SIG-M5 treated with dmso at 0.1 percent for 504 hours (cell line): ENCODE data around the gene ZBED4.
A peak's percentile ranks its signal among the peaks of the same experiment; 100 is the strongest.

ENCODE experiments used
- DNase-seq: peaks from one replicate; lab custom pipeline; 2025; ENCODE audit not compliant: unreplicated experiment; lab: John Stamatoyannopoulos, UW

ZBED4 gene

DNA sequence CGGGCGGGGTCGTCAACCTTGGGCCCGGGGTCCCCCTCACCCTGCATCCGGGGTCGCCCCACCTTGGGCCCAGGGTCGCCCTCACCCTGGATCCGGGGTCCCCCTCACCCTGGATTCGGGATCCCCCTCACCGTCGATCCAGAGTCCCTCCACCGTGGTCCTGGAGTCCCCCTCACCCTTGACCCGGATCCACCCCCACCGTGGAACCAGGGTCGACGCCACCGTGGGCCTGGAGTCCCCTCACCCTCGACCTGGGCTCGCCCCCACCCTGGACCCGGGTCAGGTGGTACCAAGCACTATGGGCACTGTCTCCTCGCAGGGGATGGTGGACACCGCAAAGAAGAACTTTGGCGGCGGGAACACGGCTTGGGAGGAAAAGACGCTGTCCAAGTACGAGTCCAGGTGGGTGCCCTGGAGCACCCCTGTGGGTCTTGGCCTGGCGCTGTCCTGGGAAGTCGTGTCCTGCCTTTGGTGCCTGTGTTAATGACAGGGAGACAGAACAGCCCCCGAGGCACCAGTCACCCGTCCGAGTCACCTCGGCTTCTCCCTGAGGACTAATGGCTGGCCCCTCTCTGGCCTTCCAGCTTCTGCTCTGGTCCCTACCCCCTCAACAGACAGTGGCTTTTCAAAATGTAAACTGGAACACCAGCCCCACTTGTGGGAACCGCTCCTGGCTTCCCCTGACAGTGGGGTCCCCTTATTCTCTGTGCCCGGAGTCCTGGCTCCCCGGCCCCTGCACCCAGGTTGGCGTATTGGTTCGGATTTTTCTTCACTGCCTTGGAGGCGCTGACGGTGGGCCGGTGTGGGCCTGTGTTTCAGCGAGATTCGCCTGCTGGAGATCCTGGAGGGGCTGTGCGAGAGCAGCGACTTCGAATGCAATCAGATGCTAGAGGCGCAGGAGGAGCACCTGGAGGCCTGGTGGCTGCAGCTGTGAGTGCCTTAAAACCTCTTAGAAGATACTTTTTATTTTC, 65.6 kb downstream of the ZBED4 start:
- no peak for DNase-seq

DNA sequence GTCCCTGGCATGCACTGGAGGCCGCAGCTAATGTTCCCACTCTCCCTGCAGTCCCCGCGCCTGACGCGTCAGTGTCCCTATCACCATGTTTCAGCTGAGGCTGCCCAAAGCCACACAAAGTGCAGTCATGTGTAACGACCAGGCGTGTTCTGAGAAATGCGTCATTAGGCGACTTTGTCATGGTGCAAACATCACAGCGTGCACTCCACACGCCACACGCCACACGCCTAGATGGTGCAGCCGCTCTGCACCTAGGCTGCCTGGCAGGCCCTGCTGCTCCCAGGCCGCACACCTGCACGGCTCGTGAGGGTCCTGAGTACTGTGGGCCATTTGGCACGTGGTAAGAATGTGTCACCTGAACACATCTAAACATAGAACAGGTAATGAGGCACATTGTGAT, 67.2 kb downstream of the ZBED4 start:
- DNase-seq = no peak

DNA sequence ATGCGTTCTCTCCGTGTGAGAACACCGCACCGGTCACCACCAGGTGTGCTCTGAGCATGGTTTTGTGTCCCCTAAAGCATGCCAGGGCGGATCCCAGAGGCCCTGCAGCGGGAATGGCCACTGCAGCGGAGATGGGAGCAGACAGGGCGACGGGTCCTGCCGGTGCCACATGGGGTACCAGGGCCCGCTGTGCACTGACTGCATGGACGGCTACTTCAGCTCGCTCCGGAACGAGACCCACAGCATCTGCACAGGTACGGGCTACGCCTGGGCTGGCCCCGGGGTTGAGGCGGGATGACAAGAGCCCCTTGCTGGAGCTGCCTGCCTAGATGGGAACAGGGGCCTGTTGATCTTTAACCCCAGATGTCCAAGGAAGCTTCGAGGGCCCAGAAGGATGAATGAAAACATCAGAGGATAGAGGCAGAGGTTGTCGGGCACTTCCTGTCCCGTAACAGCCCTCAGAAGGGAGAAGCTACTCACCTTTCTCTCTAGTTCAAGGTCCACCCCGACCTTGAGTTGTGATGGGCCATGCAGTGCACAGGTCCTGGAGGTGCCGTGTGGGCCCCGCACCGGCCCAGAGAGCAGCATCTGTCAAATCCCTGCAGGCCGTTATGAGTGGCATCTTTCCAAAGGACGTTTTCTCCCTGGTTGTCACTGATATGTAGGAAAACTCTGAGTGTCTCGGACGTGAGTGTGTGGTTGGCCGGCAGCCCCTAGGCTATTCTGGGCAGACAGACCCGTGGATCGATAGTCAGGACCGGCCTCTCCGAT, 68.0 kb downstream of the ZBED4 start:
- no peak for DNase-seq

DNA sequence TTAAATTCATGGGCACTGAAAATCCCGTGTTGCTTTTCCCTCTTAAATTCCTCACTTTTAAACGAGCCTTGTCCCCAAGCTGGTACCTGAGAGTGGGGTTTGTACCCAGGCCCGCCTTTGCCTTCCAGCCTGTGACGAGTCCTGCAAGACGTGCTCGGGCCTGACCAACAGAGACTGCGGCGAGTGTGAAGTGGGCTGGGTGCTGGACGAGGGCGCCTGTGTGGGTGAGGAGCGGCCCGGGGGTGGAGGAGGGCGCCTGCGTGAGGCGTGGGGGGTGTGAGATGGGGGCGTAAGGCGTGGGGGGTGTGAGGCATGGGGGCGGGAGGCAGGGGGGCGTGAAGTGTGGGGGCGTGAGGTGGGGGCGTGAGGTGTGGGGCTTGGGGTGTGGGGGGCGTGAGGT, 68.8 kb downstream of the ZBED4 start:
- DNase-seq = no peak

DNA sequence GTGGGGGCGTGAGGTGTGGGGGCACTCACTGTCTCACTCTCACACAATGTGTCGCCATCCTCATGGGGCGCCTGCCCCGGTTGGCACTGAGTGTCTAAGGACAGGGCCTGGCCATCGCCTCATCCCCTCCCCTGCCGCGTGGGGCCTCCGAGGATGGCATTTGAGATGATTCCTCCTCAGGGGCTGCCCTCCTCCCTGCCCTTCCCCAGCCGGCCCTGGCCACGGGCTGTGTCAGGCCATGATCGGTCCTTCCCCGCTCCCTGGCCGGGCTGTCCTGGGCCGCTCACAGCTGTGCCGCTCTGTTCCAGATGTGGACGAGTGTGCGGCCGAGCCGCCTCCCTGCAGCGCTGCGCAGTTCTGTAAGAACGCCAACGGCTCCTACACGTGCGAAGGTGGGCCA, 69.3 kb downstream of the ZBED4 start:
- no peak for DNase-seq

DNA sequence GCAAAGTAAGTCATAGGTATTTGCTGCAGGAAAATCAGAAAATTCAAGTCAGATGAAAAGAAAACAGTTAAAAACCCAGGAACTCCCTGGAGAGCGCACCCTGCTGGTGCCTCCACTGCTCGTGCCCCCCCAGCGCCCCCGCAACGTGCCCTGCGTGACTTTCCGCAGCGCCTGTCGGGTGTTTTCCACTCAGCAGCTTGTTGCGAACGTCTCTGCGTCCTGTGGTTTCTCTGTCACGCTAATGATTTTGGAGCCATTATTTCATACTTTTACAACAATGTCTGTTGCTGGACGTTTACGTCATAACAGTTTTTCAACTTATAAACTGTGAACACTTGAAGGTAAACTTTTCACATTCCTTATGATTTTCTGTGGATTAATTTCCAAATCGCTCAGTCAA, 69.8 kb downstream of the ZBED4 start:
- no peak for DNase-seq

DNA sequence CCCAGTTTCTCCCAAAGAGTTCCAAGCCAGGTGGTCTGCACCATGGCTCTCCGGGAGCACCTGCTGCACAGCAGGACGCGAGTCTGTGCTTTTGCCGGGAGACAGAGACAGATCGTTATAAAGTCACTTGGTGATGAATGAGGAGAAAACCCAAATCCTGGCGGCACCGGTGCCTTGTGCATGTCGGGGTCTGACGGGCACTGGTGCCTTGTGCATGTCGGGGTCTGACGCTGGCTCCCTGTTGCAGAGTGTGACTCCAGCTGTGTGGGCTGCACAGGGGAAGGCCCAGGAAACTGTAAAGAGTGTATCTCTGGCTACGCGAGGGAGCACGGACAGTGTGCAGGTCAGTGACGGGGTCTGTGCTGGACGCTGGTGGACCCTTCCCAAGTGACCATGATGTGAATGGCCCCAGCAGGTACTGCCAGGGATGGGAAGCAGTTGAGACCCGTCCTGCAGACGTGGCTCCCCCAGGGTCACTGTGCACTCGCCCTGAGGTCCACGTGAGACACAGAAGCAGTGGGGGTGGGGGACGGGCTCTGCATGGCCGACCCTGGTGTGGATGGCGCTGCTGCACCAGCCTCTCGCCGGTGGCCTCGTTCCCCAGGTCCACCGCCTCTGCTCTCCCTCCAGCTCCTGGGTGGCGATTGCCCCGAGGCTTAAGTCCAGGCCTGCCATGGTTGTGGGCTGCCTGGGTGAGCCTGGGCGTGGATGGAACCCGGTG, 70.6 kb downstream of the ZBED4 start:
- no peak for DNase-seq

DNA sequence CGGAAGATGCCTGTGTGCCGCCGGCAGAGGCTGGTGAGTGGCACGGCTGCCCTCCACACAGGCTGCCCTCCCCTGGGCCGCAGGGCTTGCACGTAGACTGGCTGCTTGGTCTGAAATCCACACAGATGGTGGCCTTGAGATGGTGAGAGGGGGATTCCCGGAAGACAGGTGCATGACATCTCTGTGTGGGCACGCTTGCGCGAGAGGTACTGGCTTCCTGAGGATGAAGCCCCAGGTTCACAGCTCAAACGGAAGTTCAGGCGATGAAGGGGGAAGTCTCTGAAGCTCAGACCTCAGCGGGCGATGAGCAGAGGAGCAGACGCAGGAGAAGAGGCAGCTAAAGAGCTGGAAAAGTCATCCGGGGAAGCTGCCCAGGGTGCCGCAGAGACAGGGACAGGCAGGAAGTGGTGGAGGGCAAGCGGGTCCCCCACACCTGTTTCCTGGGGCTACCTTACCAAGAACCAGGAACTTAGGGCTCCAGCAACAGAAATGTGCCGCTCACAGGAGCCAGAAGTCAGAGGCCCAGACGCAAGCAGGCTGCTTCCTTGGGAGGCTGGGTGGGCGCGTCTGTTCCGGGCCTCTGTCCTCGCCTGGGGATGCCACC, 72.0 kb downstream of the ZBED4 start:
- DNase-seq = no peak

DNA sequence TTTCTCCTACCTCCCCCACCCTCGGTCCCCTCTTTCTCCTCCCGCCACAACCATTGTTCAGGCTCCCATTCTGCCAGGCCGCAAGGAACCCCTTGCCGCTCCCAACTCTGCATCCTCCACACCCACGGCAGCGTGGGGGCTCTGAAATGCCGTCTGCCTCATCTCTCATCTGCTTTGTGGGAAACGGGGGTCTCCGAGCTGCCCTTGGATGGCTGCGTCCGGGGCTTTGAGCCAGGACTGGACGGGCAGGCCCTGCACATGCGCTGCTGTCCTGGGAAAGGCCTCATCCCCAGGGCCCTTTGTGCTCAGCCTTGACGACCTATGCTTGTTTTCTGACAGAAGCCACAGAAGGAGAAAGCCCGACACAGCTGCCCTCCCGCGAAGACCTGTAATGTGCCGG, 73.3 kb downstream of the ZBED4 start:
- DNase-seq = no peak

DNA sequence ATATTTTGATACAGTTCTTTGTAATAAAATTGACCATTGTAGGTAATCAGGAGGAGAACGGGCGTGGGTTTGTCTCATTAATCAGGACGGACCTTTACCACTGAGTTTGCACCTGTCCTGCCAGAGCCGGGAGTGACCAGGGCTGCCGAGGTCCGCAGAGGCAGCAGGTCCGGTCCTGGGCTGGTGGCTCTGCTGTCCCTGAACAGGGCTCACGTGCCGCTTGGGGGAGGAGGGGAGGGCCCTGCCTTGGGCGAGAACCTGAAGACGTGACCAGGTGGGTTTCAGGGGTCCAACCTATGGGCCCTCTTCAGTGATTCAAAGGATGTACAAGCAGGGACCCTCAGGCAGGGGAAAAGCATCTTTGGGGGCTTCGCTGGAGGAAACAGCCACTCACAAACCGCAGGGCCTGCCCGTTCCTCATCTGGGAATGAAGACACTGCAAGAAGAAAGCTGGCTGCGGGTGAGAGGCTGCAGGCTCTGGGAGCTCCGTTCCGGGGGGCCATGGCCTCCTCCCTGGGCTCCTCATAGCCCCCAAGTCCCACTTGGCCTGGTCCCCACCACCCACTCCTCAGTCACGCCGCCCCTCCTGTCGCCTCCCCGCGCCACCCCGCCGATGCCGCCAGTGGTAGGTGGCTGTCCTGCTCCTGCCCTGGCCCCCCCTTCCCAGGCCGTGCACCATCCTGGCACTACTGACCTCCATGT, 74.0 kb downstream of the ZBED4 start:
- DNase-seq = no peak

DNA sequence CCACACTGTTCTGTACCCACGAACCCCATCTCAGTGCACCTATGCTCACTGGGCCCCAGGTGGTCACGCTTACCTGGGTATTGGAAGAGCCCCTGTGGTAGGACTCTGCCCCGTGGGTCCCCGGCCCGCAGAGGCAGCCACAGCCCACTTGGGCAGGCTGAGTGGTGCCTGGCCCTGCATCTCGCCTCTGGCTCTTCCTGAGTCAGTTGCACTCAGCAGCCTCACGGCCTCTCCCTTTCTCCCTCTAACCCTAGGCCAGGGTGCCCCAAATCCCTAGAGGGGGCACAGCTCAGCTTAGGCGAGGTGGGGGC, 74.5 kb downstream of the ZBED4 start:
- no peak for DNase-seq

DNA sequence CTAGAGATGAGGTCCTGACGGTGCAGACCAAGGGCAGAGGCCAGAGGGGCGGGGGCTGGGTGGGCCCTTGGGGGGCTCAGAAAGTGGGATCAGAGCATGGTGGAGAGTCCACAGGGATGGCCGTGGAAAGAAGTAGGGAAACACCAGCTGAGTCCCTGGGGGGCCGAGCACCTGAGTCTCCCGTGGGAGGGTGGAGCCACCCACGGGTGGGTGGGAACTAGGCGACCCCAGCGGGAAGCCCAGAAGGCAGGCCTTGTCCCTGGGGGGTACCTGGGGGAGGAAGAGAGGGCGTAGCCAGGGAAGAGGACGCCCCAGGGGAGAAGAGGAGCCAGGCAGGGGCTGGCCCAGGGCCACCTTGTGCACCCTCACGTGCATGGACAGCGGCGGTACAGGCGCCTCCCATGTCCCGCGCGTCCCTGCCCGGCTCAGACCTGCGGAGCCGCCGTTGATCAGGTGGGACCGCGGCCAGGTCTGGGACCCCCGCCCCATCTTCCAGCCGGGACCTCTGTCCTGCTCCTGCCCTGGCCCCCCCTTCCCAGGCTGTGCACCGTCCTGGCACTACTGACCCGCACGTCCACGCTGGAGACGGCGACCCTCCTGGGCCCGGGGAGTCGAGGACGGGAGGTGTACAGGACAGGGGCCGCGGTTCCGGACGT, 75.0 kb downstream of the ZBED4 start:
- no peak for DNase-seq

DNA sequence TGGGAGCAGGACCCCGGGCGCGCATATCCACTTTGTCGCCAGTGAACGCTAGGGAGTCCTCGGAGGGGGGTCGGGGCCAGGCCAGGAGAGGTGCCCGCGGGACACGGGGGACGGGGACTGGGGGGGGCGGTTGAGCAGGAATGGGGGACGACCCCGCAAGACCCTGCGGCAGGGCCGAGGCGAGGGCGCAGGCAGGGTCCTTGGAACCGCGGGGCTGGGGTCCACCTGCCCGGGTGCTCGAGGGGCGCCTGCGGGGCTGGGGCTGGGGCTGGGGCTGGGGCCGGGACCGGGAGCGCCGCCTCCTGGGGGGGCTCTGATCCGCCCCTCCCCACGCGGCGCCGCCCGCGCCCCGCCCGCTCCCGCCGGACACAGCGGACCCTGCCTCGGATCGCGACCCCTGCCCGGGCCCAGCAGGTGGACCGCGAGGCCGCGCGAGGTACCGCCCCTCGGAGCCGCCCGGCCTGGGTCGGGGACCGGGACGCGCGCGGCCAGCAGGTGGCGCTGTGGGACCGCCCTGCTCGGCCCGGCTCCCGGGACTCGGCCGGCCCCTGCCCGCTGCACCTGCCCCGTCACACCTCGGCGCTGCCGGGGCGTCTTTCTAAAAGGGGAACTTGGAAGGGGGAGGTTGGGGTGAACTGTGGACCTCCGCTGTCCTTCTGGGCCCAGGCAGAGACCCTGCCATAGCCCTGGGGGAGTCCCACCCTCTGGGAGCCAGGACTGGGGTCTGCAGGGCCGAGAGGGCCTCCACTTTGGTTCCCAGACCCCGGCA, 75.8 kb downstream of the ZBED4 start:
- DNase-seq = peak; percentile 7

DNA sequence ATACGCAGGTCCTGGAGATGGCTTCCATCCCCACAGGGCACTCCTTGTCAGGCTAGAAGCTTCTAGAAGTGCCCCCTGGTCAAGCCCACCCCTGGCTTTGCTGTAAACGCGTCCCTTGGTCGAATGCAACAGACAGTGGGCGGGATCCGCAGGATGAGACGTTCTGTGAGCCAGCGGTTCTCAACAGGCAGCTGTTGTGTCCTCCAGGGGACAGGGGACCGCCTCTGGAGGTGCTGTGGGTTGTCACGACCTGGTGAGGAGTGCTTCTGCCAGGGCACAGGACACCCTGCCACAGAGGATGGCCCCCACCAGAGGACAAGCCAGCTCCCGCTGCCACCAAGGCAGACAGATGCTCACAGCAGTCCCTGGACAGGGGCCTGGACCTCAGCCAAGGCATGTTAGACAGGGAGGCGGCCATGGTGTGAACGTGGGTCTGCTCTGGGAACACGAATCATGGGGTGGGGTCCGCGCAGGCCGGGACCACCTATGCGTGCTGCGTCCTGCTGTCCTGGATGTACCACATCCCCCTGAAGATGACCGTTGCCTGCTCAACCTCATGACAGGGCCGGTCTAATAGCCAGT, 76.4 kb downstream of the ZBED4 start:
- DNase-seq = no peak

DNA sequence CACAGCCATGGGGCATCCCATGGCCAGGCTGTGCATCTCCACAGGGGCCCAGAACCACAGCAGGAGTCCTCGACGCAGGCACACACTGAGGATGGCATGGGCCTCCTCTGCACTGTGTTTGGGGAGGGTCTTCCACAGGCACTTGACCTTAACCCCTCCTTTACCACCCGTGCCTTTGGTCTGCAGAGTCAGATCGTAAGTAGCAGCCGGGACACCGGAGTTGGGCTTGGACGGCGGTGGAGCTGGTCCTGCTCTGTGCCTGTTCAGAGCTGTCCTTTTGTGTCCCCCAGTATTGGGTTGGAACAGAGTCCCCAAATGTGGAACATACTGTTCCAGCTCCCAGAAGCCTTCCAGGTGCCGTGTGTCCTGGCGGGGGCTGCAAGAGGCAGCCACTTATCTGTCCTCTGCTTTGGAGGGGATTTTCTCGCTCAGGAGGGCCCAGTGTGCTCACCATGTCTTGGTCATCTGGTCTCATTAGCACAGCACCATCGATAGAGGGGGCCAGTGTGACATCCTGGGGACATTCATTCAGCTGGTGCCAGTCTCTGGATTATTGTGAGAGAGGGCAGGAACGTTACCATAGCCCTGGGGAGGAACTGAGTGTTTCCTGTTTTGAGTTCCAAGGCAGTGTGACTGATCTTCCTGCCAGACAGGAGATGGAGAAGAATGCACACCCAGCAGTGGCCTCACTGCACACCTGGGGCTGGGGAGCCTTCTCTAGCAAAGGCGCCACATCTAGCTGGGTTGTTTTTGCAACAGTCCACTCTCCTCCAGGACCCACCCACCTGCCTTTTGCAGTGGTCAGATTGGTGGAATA, 77.2 kb downstream of the ZBED4 start:
- DNase-seq = peak; percentile 86

DNA sequence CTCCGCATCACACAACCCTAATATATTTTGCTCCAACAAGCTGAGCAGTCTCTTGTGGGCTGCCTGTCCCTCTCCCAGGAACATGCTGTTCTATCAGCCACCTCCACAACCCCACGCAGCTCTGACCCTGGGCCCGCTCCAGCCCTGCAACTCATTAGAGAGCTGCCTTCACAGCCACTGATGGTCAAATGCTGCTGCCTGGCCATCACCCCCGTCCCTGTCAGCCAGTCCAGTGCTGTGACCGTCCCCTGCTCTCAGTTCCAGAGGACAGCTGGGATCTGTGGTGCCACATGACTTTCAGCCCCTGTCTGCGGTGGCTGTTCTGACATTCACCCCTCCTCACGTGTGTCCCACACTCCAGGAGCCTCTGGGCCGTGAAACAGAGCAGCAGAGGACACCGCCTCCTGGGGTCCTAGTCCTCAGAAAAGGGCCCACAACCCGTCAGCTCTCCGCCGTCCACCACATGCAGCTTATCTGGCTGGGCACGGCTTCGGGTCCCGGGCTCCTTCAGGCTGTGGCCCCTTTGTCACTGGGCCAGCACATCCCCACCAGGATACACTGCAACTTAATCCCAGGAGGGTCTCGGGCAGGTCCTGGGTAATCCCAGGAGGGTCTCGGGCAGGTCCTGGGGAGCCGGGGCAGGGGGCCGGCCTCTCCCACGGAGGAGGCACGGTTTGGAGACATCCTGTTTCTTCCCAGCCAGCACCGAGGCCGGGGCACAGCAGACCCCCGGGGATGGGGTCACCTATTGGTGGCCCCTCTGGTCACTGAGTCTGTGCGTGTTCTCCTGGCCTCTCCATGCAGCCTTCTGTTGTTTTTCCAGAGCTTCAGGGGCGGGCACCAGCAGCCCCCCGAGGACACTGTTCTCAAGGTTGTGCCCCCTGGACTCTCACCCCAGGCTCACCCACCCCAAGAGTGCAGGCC, 79.9 kb downstream of the ZBED4 start:
- DNase-seq = no peak
